Right renal pelvis (tissue), 4 donors: Measurements from ENCODE around the gene RAB3IL1. TPM values are rescaled to one million over a fixed set of nuclear protein-coding genes. Genes with fewer than 3 reads are reported as not detected.
"Not testable (repeated sequence)": the region's sequence is repeated elsewhere in the genome, so short reads cannot be mapped to it uniquely, and the experiment has no call there.

ENCODE experiments used
- DNase-seq, 4 donors: peaks; one replicate each; pipeline ENCODE4 v3.0.0-alpha.2; 2013; ENCODE audit warnings: low read depth in 4 of 4, low spot score in 3 of 4, missing footprints in 1 of 4
- polyA plus RNA-seq, 4 donors: library from polyadenylated mRNA; unstranded; fragments of 120-200 nt; gene quantifications; one replicate each; pipeline ENCODE4 v1.2.1, GENCODE V29; 2013; ENCODE audit not compliant: insufficient read length in 4 of 4

RAB3IL1 gene
- polyA plus RNA-seq, 4 donors: 19.7 to 29.7 (median 21.9) TPM

GRCh38 chr11:61888590-61888989 is 28.8 kb downstream of the RAB3IL1 start:
- DNase-seq: no peak

- DNase-seq: no peak
Observed at GRCh38 chr11:61887839-61888494, 29.4 kb downstream of the RAB3IL1 start.

GRCh38 chr11:61886643-61887042 is 30.7 kb downstream of the RAB3IL1 start:
- DNase-seq: no peak

GRCh38 chr11:61885784-61886580 is 31.4 kb downstream of the RAB3IL1 start:
- DNase-seq: no peak

GRCh38 chr11:61885166-61885778 is 32.1 kb downstream of the RAB3IL1 start:
- no peak for DNase-seq

GRCh38 chr11:61883947-61884346 is 33.4 kb downstream of the RAB3IL1 start:
- no peak for DNase-seq

DNA sequence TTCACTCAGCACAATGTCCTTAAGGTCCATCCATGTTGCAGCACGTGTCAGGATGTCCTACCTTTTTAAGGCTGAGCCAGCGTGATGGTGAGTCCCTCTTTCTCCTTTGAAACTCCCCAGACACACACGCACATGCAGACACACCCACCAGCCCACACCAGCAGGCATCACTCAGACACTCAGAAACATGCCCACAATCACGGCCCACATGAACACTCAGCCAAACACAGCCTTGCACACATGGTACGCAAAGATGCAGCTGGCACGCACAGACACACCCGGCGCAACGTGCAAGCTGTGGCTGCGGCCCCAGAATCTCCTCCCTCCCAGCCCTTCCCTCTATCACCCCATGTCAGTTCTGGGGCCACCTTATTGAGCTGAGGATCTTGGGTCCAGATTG is 34.0 kb downstream of the RAB3IL1 start:
- no peak for DNase-seq

- no peak for DNase-seq
Observed at GRCh38 chr11:61882879-61883278, 34.5 kb downstream of the RAB3IL1 start.

DNA sequence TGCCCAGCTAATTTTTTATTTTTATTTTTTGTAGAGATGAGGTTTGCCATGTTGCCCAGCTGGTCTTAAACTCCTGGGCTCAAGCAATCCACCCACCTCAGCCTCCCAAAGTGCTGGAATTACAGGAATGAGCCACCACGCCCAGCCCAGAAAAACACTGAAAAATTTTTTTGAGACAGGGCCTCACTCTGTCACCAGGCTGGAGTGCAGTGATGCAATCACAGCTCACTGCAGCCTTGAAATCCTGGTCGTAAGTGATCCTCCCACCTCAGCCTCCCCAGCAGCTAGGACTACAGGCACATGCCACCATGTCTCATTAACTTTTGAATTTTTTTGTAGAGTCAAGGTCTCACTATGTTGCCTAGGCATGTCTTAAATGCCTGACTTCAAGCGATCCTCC is 35.1 kb downstream of the RAB3IL1 start:
- DNase-seq: not testable (repeated sequence)

DNA sequence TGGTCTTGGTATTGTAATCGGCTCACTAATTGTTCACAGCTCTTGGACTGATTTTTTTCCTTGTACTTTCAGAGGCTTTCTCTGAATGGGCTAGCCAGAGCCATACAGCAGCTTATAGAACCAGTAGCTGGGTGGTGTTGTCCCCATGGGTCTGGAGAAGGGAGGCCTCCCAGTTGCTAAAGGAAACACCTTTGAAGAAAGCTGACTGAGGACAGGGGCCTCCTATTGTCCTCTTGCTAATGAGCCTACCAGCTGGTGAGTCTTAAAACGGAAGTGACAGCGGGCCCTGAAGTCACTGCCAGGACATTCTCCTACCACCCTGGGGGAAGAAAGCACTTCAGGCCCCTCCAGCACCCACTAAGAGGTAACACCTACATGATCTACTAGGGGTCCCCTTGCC is 36.0 kb downstream of the RAB3IL1 start:
- DNase-seq: no peak

- DNase-seq: no peak
Observed at GRCh38 chr11:61880454-61880853, 36.9 kb downstream of the RAB3IL1 start.

- DNase-seq: no peak
Observed at GRCh38 chr11:61880031-61880430, 37.3 kb downstream of the RAB3IL1 start.

GRCh38 chr11:61879152-61879551 is 38.2 kb downstream of the RAB3IL1 start:
- no peak for DNase-seq

GRCh38 chr11:61875698-61876097 is 41.7 kb downstream of the RAB3IL1 start:
- DNase-seq: no peak

GRCh38 chr11:61874853-61875252 is 42.5 kb downstream of the RAB3IL1 start:
- DNase-seq: no peak

DNA sequence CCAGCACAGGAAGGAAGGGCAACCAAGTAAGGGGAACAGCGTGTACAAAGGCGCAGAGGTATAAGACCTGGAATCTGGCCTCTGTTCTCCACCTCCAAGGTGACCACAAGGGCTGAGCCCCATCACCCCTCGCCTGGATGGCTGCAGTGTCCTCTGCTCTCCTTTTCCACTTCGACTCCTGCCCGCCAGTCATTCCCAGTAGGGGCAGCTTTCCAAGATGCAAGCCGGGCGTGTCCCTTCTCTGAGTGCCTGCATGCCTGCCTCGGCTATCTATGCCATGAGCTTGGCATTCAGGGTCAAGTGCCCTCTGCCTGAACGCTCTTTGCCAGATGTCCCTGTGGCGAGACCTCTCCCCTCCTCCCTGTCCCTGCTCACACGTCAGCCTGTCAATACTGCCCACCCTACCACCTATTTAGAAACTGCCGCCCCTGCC is 43.0 kb downstream of the RAB3IL1 start:
- DNase-seq: no peak

DNA sequence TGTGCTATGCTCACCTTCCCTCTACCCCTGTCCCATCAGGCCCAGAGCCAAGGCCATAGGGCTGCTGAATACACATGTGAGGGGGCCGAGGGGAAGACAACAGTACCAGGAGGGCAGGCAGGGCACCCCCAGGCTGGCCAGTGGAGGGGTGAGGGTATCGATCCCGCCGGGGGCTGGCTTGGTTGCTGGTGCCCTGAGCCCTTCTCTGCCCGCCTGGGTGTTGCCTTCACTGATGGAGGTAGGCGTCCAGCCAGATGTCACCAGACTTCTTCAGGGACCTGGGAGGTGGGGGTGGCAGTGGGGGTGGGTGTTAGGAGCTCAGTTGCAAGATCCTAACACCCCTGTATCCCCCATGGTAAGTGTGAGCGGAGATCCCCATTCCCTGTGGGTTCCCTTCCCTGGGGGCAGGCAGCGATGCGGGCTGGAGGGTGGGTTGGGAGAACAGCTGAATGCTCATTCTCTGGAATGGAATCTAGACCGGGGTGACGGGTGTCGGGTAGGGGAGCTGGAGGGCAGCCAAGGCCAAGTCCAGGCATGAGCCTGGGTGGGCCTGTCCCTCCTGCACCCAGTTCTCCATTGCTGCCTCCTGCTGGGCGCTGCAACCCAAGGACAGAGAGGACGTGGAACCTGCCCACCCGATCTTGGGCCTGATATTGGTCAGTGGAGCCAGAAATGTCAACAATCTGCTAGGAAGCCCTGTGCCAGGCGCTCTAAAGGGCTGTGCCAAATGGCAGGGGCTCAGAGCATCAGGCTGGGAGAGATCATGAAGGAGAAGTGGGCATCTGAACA is 43.6 kb downstream of the RAB3IL1 start:
- no peak for DNase-seq

GRCh38 chr11:61872935-61873565 is 44.3 kb downstream of the RAB3IL1 start:
- DNase-seq: no peak

- peak in 3 of 4 donors; percentile 49 to 58 (median 54) for DNase-seq
Observed at GRCh38 chr11:61871158-61871597, 46.2 kb downstream of the RAB3IL1 start.

- no peak for DNase-seq
Observed at GRCh38 chr11:61870541-61871031, 46.8 kb downstream of the RAB3IL1 start.
